B cell (primary cell): Measurements from ENCODE around the gene HYPK. TPM values are rescaled to one million over a fixed set of nuclear protein-coding genes. Genes with fewer than 3 reads are reported as not detected.

Experiments
- ATAC-seq: fragments of 200-7000 bp; cut with Tn5 transposase; one replicate; pipeline ENCODE4 v1.10.0; 2021; ENCODE audit warnings: low read depth, mild to moderate bottlenecking, moderate number of reproducible peaks, moderate library complexity
- CTCF ChIA-PET: fragments of 350-600 bp; sonication (Branson Sonifier 250); formaldehyde crosslinking; loops from one replicate; lab custom pipeline; 2021; ENCODE audit warnings: antibody characterized with exemption, inconsistent platforms; lab: Charles Lee
- POLR2A ChIA-PET: fragments of 350-600 bp; sonication (Branson Sonifier 250); formaldehyde crosslinking; loops from one replicate; lab custom pipeline; 2021; ENCODE audit warnings: antibody characterized with exemption; lab: Charles Lee
- DNase-seq: peaks from one replicate; pipeline ENCODE4 v3.0.0; 2013
- H2AFZ ChIP-seq: 2 replicates; pipeline ENCODE4 v1.6.1; 2012; ENCODE audit warnings: mild to moderate bottlenecking, low read depth, low read length; ENCODE audit not compliant: insufficient read depth, poor library complexity, severe bottlenecking
- H3K27ac ChIP-seq, 2 donors: 1 replicate in 1 of 2; 2 replicates in 1 of 2; pipeline ENCODE4 v1.5.1; 2012 to 2013; ENCODE audit warnings: low read length in 2 of 2, mild to moderate bottlenecking in 2 of 2, moderate library complexity in 1 of 2
- H3K27me3 ChIP-seq, 4 experiments: fragments of 200-600 bp in 1 of 4; sonication (generic) in 1 of 4; replicated peaks in 1 of 4; 1 replicate in 2 of 4; 2 replicates in 2 of 4; pipeline versions ENCODE4 v1.6.1 to v1.7.0; 2013 to 2016; ENCODE audit warnings: low read length in 3 of 4, mild to moderate bottlenecking in 2 of 4, mixed read lengths in 1 of 4, moderate library complexity in 1 of 4; ENCODE audit not compliant: insufficient read depth in 4 of 4, control insufficient read depth in 3 of 4; ENCODE audit errors: control extremely low read depth in 1 of 4
- H3K36me3 ChIP-seq, 2 experiments: replicated peaks in 1 of 2; 1 replicate in 1 of 2; 2 replicates in 1 of 2; pipeline versions ENCODE4 v1.6.1 to v1.7.1; 2013; ENCODE audit warnings: low read length in 1 of 2; ENCODE audit not compliant: insufficient read depth in 2 of 2, control insufficient read depth in 1 of 2; ENCODE audit errors: control extremely low read depth in 1 of 2, extremely low read depth in 1 of 2
- H3K4me1 ChIP-seq, 2 donors: fragments of 200-600 bp in 1 of 2; sonication (generic) in 1 of 2; 1 replicate in 1 of 2; 2 replicates in 1 of 2; pipeline versions ENCODE4 v1.5.1 to v1.6.1; 2013 to 2017; ENCODE audit warnings: low read length in 2 of 2; ENCODE audit not compliant: control insufficient read depth in 2 of 2, insufficient read depth in 2 of 2
- H3K4me2 ChIP-seq: replicated peaks from 2 replicates; pipeline ENCODE3; 2012; ENCODE audit warnings: mild to moderate bottlenecking, low read depth, low read length; ENCODE audit not compliant: poor library complexity, severe bottlenecking
- H3K4me3 ChIP-seq, 5 experiments: fragments of 200-600 bp in 1 of 5; sonication (generic) in 1 of 5; 1 replicate in 3 of 5; 2 replicates in 2 of 5; pipeline versions ENCODE4 v1.5.1 to v1.7.0; 2011 to 2016; ENCODE audit warnings: low read length in 4 of 5, mild to moderate bottlenecking in 4 of 5, low read depth in 2 of 5, control low read depth in 1 of 5, moderate library complexity in 1 of 5; ENCODE audit not compliant: insufficient read depth in 1 of 5; ENCODE audit errors: control extremely low read depth in 1 of 5, extremely low read depth in 1 of 5
- H3K79me2 ChIP-seq: fragments of 200-600 bp; sonication (generic); one replicate; pipeline ENCODE4 v1.6.0; 2016; ENCODE audit warnings: low read length; ENCODE audit not compliant: control insufficient read depth, insufficient read depth
- H3K9ac ChIP-seq: fragments of 200-600 bp; sonication (generic); 2 replicates; pipeline ENCODE4 v1.6.1; 2017; ENCODE audit warnings: mild to moderate bottlenecking, low read length, moderate library complexity
- H3K9me3 ChIP-seq, 3 donors: one replicate each; pipeline versions ENCODE4 v1.6.1 to v1.7.1; 2013; ENCODE audit warnings: low read length in 2 of 3; ENCODE audit not compliant: control insufficient read depth in 2 of 3, insufficient read depth in 1 of 3; ENCODE audit errors: control extremely low read depth in 1 of 3
- H4K20me1 ChIP-seq: 2 replicates; pipeline ENCODE4 v1.6.0; 2012; ENCODE audit warnings: mild to moderate bottlenecking, low read length; ENCODE audit not compliant: insufficient read depth, control insufficient read depth, poor library complexity, severe bottlenecking
- H3K27ac Mint-ChIP-seq: one replicate; pipeline ENCODE4 v1.8.0; 2021; ENCODE audit warnings: mixed read lengths
- H3K27me3 Mint-ChIP-seq: one replicate; pipeline ENCODE4 v1.8.0; 2021; ENCODE audit warnings: mixed read lengths
- H3K4me1 Mint-ChIP-seq: one replicate; pipeline ENCODE4 v1.8.0; 2021; ENCODE audit warnings: mixed read lengths
- H3K4me3 Mint-ChIP-seq: one replicate; pipeline ENCODE4 v1.8.0; 2021; ENCODE audit warnings: mixed read lengths
- H3K9me3 Mint-ChIP-seq: one replicate; pipeline ENCODE4 v1.8.0; 2022; ENCODE audit warnings: mixed read lengths; ENCODE audit not compliant: insufficient read depth
- CTCF ChIP-seq: fragments of 200-600 bp; IDR thresholded peaks from one replicate; pipeline ENCODE4 v1.8.0; 2022; ENCODE audit warnings: antibody characterized with exemption, mild to moderate bottlenecking
- EZH2 ChIP-seq: IDR thresholded peaks from 2 replicates; pipeline ENCODE4 v1.6.1; 2012; ENCODE audit warnings: borderline replicate concordance, low read depth, mild to moderate bottlenecking, moderate library complexity, low read length; ENCODE audit not compliant: insufficient read depth, poor library complexity, severe bottlenecking
- WGBS: methylation state at CpG from one replicate; pipeline ENCODE4 v1.1.5; 2013; ENCODE audit warnings: missing lambda C conversion rate; ENCODE audit not compliant: insufficient coverage; 5-methylcytosine and 5-hydroxymethylcytosine counted together
- intact Hi-C: fragments of 100-400 bp; cut with micrococcal nuclease; formaldehyde crosslinking; loops from one replicate; pipeline ENCODE4 v1.10.0; 2022
- polyA plus RNA-seq: library from polyadenylated mRNA; depleted of rRNA; stranded (reverse); fragments of >200 nt; gene quantifications from 2 replicates; pipeline ENCODE4 v1.2.3, GENCODE V29; 2012
- total RNA-seq, 2 donors: library from RNA; stranded (reverse); fragments of 120-200 nt in 1 of 2; gene quantifications; 1 replicate in 1 of 2; 2 replicates in 1 of 2; pipeline versions ENCODE4 v1.2.3 to v1.2.4, GENCODE V29; 2013 to 2022

HYPK gene
- total and polyA plus RNA-seq, 2 donors (not counting 1 experiment from before 2014, with no cell fraction given) = 23.5 to 25.7 TPM

GRCh38 chr15:43776101-43776717, 24.2 kb upstream of the HYPK start:
- H3K4me2 ChIP-seq = peak overlapping the region; percentile 96
- peak; percentile 74 for ATAC-seq
- H3K79me2 ChIP-seq = peaks cover 10% of the 10 kb centered on the region
- intact Hi-C loops = loop anchor here (1.0 kb wide), 4 partner anchors 16 to 48 kb away; partner anchors contain the start of genes MFAP1 and SERF2
- ChIA-PET POLR2A (interaction anchor here (0.6 to 4.8 kb wide), 13 partner anchors 11 to 1282 kb away, joined by 3 to 72 read pairs (median 8); partner anchors contain the start of genes HYPK, MFAP1, PDIA3 and SERF2), CTCF (interaction anchor here (0.8 to 11.4 kb wide), 12 partner anchors 8 to 67 kb away, joined by 3 to 150 read pairs (median 6); partner anchors contain the start of genes HYPK, SERF2, SERINC4 and WDR76)
- no peaks in the 10 kb centered on the region for H3K27me3 ChIP-seq
- peaks cover 44% of the 10 kb centered on the region for H3K4me1 Mint-ChIP-seq
- no peaks in the 10 kb centered on the region for H3K27me3 Mint-ChIP-seq
- peaks cover 10 to 37% of the 10 kb centered on the region in 2 experiments for H3K36me3 ChIP-seq
- peak overlapping the region; percentile 96 for H3K4me3 Mint-ChIP-seq
- H3K9me3 Mint-ChIP-seq = no peaks in the 10 kb centered on the region
- peak; percentile 94 for DNase-seq
- peak overlapping the region; percentile 97 for H3K27ac Mint-ChIP-seq
- 8% methylated on average over 35 of the region's 35 CpGs for WGBS
- TF ChIP-seq CTCF (no peak), EZH2 (no peak)
- peak overlapping the region; percentile 75 for H2AFZ ChIP-seq
- H3K9me3 ChIP-seq = no peaks in the 10 kb centered on the region
- peak overlapping the region; percentile 59 to 93 (median 80) for H3K4me3 ChIP-seq
- peak overlapping the region; percentile 73 to 76 for H3K27ac ChIP-seq
- peaks cover 42% of the 10 kb centered on the region for H4K20me1 ChIP-seq
- peaks cover 16 to 30% of the 10 kb centered on the region in 2 donors for H3K4me1 ChIP-seq
- H3K9ac ChIP-seq = peak overlapping the region; percentile 78
